GM21723 (cell line): Measurements from ENCODE around the gene SLC52A1.
"Not testable (repeated sequence)": the region's sequence is repeated elsewhere in the genome, so short reads cannot be mapped to it uniquely, and the experiment has no call there.

ENCODE experiments used
- ATAC-seq: cut with Tn5 transposase; IDR thresholded peaks from one replicate; pipeline ENCODE4 v1.9.1; 2021; ENCODE audit warnings: mild to moderate bottlenecking, moderate library complexity; ENCODE audit not compliant: unreplicated experiment

The SLC52A1 gene

DNA sequence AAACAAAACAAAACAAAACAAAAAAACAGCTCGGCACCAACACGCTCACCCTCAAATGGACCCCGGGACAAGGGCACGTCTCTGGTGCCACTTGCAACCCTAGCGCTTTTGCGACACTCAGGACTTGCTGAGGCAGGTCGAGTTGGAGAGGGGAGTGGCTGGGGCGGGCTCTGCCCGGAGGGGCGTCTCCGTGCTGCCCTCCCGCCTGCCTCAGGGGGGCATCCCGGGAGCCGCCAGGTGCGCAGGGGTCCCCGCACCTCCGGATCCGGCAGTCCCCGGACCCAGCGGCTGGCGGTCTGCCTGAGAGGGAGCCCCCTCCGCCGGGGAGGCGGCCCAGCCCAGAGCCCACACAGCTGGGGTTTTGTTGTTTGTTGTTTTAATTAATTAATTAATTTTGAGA is at the start of gene SLC52A1:
SLC52A1 (minus strand) TSS at position 112 of the 400 bp plus-strand sequence. CDS start 820 bp downstream, outside the sequence.
- ATAC-seq: no peak

DNA sequence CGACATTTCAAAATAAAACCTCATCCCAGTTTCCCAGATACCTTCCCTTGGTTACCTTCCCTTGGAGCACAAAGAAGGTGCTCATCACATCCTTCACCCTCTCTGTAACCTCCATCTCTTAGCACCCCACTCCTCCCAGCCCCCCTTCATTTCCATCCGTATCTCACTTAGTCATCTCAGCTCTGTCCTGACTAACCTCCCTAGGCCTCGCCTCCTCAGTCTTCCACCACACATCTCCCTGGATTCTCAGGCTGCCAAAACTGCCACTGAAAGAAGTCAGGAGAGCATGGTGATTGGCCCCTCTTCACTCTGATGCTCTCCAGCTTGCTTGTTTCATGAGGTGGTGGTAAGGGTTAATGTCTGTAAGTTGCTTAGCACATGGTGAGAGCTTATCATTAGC is 45.4 kb upstream of the SLC52A1 start:
- ATAC-seq: no peak

DNA sequence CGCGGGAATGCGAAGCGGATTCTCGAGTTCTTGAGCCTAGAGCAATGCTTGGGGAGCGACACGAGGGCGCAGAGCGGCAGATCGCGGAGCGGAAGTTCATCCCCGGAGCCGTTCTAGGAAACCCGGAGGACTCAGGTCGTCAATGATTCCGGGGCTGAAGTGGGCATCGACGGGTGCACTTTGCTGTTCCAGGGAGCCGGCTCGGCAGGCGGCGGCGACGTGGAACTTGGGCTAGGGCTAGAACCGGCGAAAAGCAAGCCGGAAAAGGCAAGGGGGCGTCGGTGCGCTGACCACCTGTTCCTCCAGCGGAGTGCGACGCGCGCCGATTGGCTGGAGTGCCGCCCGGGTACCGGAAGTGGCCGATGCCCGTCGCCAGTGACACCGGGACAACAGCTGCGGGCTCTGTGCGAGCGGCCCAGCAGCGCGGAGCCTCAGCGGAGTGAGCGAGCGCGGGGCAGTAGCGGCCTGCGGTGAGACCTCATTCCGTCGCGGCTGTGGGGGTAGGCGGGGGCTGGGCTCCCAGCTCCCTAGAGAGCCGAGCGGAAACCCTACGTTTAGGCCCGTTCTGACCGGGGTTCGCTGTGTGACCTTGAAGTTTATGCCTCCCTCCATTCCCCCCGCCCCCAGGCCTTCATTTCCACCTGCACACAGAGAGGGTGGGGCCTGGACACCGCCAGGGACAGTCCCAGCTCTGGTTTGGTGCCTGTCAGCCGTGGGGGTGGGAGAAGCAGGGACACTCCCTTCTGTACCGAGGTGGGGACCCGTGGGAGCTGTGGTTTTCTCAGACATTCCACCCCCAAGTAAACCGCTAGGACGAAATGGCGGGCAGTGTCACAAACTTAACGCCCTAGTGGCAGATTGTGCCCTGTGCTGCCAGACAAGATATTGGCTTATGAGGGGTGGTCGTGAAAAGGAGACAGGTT is 43.1 kb upstream of the SLC52A1 start, which contains the start of gene ZFP3:
ZFP3 (plus strand) TSS at position 362 of the 923 bp plus-strand sequence. CDS start 13,038 bp downstream, outside the sequence.
- peak; percentile 79 for ATAC-seq

DNA sequence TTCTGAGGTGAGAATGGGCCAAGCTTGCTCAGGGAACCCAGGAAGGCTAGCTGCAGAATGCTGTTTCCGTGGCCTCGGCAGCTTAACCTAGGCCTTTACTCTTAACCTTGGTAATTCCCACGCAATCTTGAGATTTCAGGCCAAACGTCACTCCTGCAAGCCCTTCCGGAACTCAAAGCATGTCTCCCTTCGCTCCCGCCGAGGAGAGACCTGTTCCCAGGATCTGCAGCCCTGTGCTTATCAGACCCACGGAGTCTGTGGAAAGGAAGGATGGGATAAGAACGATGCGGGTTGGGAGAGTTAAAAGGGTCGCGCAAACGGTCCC is 42.5 kb upstream of the SLC52A1 start:
- no peak for ATAC-seq

DNA sequence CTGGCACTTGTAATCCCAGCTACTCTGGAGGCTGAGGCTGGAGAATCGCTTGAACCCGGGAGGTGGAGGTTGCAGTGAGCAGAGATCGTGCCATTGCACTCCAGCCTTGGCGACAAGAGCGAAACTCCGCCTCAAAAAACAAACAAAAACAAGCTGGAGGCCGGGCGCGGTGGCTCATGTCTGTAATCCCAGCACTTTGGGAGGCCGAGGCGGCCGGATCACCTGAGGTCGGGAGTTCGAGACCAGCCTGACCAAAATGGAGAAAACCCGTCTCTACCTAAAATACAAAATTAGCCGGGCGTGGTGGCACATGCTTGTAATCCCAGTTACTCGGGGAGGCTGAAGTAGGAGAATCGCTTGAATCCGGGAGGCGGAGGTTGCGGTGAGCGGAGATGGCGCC is 42.0 kb upstream of the SLC52A1 start:
- not testable (repeated sequence) for ATAC-seq

DNA sequence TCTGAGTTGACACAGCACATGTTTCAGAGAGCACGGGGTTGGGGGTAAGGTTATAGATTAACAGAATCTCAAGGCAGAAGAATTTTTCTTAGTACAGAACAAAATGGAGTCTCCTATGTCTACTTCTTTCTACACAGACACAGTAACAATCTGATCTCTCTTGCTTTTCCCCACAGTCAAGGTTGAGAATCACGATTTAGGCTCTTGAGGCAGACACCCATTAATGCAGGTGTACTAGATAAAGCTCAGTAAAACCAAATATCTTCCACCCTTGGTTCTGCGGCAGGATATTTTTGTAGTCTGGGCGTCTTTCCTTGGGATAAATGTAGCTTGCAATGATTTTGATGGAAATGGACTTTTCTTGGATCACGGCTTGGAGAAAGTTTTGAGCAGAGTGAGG is 40.2 kb upstream of the SLC52A1 start:
- not testable (repeated sequence) for ATAC-seq

DNA sequence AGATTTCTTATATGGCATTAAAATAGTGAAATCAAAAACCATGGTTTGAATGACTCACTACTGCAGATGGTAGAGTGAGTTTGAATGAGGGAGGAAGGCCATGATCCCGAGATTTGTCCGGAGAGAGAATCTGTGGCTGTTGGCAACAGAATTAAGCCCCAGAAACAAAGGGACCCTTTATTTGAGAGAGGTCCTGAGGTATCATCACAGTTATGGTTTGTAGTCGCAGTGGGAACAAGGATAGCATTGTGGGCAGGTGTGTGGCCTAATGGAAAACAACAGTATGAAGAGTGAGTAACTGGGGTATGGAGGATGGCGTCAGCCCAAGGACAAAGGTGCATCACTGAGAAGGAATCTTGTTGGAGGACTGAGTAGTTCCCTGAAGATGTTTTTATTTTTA is 34.5 kb upstream of the SLC52A1 start:
- ATAC-seq: no peak

DNA sequence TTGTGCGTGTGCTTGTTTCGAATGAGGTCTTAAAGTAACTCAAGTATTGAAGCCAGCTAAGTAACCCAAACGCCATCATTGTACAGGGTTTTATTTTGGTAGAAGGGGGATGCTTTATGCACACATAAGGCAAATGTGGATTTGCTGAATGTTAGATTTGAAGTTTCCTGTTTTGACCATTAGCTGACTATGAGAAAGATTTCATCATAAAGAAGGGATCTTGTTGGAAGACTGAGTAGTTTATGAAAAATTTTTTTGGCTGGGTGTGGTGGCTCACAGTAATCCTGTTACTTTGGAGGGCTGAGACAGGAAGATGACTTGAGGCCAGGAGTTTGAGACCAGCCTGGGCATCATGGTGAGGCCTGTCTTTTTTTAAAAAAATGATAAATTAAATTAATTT is 33.0 kb upstream of the SLC52A1 start:
- no peak for ATAC-seq

DNA sequence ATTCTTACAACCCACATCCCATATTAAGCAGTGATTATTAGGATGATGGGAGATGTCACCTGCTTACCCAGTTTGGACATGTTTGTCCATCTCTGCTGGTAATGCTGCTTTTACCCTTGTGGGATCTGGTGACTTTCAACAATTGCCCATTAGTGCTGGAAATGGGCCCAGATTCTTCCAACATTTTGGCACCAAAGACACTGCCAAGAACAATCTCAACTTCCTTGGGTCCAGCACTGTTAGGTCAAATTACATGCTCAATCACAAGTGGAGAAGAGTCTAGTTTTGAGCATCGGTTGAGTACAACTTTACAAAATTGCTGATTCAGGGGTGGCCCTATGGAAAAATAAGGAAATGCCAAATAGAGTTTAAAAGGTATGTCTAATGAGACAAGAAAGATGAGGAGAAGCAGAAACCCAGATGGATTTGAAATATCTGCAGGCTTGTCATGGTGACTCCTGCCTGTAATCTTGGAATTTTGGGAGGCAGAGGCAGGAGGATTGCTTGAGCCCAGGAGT is 30.1 kb upstream of the SLC52A1 start:
- ATAC-seq: no peak

DNA sequence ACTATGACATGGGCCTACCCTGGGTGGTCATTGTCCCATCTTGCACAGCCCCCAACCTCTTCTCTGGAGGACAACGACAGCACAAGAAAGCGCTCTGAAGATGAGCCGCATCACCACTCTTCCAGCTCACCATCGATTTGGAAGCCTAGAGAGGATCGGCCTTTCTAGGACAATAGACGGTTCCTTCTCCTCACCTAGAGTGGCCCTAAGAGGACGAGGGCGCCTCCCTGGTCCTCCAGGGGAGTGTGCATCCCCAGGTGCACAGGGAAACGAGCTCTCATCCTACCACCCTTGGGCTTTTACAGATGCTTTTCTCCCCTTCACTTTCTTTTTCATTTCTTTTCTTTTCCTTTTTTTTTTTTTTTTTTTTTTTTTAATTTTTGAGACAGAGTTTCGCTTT is 20.3 kb upstream of the SLC52A1 start:
- no peak for ATAC-seq

DNA sequence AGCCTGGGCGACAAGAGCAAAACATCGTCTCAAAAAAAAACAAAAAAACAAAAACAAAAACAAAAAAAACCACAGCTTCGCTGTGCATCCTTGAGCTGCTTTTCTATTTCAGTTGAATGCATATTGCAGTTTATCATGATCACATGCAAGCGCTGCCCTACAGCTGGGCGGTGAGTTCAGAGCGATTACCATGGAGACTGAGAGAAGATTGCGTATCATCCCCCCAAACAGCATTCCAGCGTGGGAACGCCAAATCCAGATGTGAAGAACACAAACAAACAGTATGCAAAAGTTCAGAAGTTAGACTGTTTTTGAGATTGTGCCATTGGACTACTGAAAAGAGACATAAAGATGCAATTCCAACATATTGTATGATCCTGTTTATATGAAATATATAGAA is 15.1 kb upstream of the SLC52A1 start:
- no peak for ATAC-seq

DNA sequence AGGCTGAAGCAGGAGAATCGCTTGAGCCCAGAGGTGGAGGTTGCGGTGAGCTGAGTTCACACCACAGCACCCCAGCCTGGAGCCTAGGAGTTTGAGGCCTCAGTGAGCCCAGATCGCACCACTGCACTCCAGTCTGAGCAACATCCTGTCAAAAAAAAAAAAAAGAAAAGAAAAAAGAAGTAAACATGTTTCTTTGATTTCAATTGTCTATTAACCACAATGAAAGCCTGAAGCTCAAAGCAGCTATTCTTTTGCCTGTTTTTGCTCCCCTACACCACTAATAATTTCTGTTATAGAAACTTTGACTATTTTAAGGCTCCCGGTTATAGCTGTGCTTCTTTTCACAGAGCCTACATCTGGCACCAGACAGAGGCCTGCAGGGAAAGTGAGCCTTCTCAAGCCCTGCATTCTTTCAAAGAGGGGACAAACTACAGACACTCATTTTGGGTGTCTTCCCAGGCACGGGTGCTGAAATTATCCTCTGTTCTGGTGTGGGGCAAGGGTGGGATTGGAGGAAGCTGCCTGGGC is 14.2 kb upstream of the SLC52A1 start:
- ATAC-seq: no peak

DNA sequence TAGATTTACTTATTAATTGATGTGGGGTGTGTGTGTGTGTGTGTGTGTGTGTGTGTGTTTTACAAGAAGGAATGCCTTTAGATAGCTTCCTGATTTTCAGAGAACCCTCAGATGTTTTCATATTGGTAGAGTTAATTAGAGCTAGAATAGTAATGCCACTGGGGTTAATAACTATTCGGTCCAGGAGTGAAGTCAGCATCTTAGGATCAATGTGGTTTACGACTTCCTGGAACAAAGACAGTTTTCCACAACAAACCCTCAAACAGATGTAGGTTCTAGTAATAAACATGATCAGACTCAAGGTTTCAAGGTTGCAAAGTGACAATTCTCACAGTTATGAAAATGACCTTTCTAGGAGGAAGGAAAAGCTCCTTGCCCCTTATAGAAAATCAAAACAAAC is 12.2 kb upstream of the SLC52A1 start:
- ATAC-seq: no peak

DNA sequence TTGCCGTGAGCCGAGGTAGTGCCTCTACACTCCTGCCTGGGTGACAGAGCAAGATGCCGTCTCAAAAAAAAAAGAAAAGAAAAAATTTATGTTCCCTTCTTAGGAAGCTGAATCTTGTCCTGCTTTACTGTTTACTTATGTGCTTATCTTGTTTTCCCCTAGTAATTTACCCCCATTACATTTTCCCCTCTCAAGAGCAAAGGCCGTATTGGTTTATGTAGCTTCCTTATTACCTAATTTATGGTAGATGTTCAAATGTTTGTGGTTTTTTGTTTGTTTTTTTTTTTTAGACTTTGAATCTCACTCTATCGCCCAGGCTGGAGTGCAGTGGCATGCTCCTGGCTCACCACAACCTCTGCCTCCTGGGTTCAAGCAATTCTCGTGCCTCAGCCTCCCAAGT is 10.3 kb upstream of the SLC52A1 start:
- no peak for ATAC-seq

DNA sequence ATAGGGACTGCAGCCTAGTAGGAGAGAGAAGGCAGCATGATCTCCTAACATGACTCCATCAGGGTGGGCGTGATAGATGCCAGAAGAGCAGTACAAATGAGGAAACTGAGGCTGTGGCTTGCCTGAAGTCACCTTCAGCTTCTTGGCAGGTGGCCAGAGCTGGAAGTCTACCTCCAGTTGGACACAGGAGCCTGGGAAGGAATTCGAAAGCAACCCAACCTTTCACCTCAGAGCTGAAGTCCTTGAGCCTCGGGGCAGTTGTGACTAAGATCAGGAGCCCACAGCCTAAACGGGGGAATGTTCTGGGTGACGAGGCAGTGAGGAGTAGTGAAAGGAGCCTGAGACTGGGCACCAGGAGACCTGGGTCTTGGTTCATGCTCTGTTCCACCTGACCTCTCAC is 9.4 kb upstream of the SLC52A1 start:
- ATAC-seq: no peak

DNA sequence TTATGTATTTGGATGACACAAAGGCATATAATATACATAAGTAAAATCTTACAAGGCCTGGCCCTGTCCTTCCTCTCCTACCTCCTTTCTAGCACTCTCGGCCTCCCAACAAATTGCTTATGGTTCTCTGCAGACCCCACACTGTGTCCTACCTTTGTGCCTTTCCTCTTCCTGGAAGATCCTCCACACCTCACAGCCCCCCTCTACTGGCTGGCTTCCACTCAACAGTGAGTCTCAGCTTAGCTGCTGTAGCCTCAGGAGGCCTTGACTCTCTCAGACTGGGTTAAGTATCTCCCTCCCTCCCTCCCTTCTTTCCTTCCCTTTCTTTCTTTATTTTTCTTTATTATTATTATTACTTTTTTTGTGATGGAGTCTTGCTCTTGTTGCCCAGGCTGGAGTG is 8.3 kb upstream of the SLC52A1 start:
- no peak for ATAC-seq

DNA sequence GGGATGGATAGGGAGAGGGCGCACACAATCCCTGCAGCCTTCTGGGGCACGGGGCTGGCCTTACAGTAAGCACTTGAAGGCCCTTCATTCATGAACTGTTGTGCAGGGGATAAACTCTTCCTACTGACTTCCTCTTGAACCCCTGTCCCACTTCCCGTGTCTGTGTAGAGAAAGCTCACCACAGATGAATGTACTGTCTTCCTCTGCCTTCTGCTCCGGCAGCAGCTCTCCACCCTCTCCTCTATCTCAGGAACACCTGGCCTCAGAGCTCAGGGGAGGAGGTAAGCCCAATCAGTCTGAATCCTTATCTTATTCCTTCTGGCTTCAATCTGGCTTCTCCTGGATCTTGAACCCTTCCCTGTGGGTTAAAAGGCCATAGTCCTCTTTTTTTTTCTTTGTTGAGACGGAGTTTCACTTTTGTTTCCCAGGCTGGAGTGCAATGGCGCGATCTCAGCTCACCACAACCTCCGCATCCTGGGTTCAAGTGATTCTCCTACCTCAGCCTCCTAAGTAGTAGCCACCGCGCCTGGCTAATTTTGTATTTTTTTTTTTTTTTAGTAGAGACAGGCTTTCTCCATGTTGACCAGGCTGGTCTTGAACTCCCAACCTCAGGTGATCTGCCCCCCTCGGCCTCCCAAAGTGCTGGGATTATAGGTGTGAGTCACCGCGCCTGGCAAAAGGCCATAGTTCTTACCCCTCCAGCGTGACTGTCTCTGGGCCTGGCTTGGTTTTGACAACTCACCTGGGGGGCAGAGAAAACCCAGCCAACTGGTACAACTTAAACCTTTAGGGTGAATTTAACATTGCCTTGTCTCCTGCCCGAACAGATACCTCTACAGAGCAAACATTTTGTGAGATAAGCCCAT is 7.2 kb upstream of the SLC52A1 start:
- ATAC-seq: no peak

DNA sequence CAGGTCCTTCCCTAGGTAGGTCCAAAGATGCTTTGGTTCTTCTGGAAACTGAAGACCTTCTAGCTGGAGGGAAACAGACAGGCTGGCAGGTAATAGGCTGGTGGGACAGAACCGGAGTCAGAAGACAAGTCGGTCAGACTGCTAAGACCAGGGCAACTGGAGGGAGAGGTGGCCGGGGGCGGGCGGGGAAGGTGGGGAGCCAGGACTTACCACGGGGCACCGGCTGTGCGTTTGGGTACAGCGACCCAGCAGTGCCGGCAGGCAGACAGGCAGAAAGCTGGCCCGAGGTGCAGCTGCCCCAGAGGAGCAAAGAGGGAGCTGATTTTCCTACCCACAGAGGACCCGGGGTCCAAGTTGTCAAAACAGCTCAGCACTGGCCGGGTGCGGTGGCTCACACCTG is 575 bp downstream of the SLC52A1 start:
- ATAC-seq: no peak

DNA sequence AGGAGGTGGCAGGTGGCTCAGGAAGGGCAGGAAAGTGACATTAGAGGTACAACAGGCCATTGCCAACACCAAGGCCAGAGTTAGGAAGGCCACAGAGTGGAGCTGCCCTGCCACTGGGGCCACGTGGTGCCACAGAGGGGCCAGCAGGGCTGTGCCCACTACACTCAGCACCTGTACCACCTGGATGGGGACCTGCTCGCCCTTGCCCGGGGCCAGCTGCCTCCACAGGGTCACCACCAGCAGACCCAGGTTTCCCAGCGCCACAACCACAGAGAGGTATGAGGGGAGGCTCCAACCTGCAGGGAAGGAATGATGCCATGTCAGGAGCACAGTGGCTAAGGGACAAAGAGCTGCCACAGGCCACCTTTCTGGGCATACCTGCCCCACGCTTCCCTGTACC is 1.2 kb downstream of the SLC52A1 start:
- ATAC-seq: no peak

DNA sequence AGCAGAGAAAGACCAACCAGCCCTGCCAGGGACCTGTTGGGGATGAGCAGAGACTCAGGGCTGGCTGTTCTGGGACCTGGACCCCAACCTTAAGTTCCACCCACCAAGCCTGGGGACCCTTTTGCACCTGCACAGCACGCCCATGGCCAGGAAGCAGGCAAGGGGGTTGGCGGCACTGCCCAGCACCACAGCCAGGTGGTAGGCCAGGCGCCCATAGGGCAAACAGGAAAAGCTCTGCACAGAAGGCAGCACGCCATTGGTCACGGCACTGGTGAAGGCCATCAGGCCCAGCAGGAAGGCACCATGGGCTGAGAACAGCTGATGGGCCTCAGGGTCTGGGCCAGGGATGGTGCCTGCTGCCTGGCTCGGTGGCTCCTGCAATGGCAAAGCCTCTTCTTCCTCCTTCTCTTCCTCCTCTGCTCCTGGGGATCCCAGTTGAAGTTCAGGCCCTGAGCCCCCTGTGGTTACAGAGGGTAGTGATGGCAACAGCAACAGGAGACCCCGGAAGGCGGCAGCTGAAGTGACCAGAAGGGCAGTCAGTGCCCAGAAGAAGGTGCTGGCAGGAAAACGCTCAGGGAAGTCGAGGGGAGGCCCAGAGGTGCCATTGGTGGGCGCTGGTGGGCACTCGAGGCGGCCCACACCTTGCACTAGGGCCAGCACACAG is 1.7 kb downstream of the SLC52A1 start:
- no peak for ATAC-seq

DNA sequence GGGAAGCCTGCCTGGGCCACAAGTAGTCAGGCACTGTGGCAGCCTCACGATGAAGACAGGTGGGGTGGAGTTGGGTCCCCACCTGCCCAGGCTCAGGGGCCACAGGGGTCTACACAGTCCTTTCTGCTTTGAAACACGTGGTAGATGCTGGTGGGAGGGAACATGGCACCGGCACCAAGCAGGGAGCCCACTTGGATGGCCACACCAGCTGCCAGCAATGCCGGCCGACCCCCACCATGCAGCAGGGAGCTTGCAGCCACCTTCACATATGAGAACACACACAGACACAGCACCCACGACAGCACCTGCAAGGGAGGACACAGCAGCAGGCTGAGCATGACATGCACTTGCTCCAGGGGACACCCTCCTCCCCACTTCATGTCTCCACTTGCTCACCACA is 2.4 kb downstream of the SLC52A1 start:
- ATAC-seq: no peak
